Ishikawa (cell line): ENCODE measurements around the gene EVA1B.

Experiments
- CEBPB ChIP-seq: IDR thresholded peaks from 2 replicates; pipeline ENCODE4 v1.6.1; 2012
- EP300 ChIP-seq: IDR thresholded peaks from 2 replicates; pipeline ENCODE4 v1.6.1; 2012; ENCODE audit warnings: borderline replicate concordance
- FOXM1 ChIP-seq: IDR thresholded peaks from 2 replicates; pipeline ENCODE4 v1.6.1; 2012; ENCODE audit warnings: low read depth, borderline replicate concordance
- NFIC ChIP-seq: IDR thresholded peaks from 2 replicates; pipeline ENCODE4 v1.6.1; 2012
- RAD21 ChIP-seq: IDR thresholded peaks from 2 replicates; pipeline ENCODE4 v1.6.1; 2012; ENCODE audit warnings: low read depth
- TF ChIP-seq, protein P1 (sequence below): IDR thresholded peaks from 2 replicates; pipeline ENCODE4 v1.6.1; 2012; ENCODE audit warnings: low read depth, mild to moderate bottlenecking

DNA sequence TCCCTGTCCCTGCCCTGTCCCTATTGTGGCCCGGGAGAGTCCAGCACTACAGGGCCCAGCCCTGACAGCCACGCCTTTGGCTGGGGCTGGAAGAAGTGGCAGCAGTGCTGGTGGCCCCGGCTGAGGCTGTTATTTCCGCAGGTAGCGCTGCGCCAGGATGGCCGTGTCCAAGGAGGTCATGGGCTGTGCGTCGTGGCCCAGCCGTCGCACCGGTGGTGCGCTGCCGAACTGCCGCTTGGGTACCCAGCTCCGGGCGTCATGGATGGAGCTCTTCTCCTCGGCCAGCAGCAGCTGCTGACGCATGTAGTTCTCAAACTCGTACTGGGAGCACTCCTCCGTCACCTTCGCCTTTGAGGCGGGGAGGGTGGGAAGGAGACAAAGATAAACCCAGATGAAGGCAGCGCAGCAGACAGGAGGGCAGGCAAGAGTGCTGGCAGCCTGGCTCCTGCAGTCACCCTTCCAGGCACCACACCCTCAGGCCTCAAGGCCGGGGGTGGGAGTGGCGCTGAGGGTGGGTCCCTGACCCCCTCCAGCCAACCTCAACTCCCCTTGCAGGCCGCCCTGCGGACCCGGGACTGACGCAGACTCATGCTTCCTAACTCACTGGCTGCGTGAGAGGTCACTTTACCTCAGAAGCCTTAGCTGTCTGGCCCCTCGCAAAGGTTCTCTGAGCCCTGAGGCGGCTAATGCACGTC is 18.3 kb upstream of the EVA1B start:
- TF ChIP-seq RAD21 (no peak), EP300 (no peak), NFIC (no peak), FOXM1 (no peak), CEBPB (no peak)
- TF ChIP-seq, protein P1, sequence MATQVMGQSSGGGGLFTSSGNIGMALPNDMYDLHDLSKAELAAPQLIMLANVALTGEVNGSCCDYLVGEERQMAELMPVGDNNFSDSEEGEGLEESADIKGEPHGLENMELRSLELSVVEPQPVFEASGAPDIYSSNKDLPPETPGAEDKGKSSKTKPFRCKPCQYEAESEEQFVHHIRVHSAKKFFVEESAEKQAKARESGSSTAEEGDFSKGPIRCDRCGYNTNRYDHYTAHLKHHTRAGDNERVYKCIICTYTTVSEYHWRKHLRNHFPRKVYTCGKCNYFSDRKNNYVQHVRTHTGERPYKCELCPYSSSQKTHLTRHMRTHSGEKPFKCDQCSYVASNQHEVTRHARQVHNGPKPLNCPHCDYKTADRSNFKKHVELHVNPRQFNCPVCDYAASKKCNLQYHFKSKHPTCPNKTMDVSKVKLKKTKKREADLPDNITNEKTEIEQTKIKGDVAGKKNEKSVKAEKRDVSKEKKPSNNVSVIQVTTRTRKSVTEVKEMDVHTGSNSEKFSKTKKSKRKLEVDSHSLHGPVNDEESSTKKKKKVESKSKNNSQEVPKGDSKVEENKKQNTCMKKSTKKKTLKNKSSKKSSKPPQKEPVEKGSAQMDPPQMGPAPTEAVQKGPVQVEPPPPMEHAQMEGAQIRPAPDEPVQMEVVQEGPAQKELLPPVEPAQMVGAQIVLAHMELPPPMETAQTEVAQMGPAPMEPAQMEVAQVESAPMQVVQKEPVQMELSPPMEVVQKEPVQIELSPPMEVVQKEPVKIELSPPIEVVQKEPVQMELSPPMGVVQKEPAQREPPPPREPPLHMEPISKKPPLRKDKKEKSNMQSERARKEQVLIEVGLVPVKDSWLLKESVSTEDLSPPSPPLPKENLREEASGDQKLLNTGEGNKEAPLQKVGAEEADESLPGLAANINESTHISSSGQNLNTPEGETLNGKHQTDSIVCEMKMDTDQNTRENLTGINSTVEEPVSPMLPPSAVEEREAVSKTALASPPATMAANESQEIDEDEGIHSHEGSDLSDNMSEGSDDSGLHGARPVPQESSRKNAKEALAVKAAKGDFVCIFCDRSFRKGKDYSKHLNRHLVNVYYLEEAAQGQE = no peak
